ENCODE results near the gene NOS1AP.

Gene NOS1AP

GRCh38 chr1:162067466-162067865 is 2.0 kb upstream of the NOS1AP start:
- no peak for DNase-seq
- no peak for TF ChIP-seq CTCF (IDR thresholded peaks at IDR 0.05; ENCODE audit: low read depth, low read length)
- Histone ChIP-seq H3K36me3 (no peaks in the 10 kb centered on the region; the same call in 1 of the 2 replicates), H3K9me3 (ENCODE audit: severe bottlenecking) (no peaks in the 10 kb centered on the region), H3K4me3 (ENCODE audit: low read depth, low read length) (no peak overlapping the region), H3K27me3 (ENCODE audit: insufficient read depth, low read depth, severe bottlenecking) (no peaks in the 10 kb centered on the region), H3K27ac (no peak overlapping the region)

- H3K27me3 ChIP-seq (ENCODE audit: insufficient read depth, low read depth, severe bottlenecking) = no peaks in the 10 kb centered on the region
- no peak for TF ChIP-seq CTCF (IDR thresholded peaks at IDR 0.05; ENCODE audit: low read depth, low read length)
Measured at GRCh38 chr1:162068301-162068700, 1.2 kb upstream of the NOS1AP start.

GRCh38 chr1:162070094-162070748 is 730 bp downstream of the NOS1AP start:
- H3K27me3 ChIP-seq (ENCODE audit: insufficient read depth, low read depth, severe bottlenecking) = no peaks in the 10 kb centered on the region
- DNase-seq = peak; percentile 48
- H3K36me3 ChIP-seq = peaks cover 15% of the 10 kb centered on the region
- H3K9me3 ChIP-seq (ENCODE audit: severe bottlenecking) = no peaks in the 10 kb centered on the region
- peak overlapping the region; percentile 86 for H3K4me3 ChIP-seq (ENCODE audit: low read depth, low read length)
- peak overlapping the region; percentile 67; the same call in 1 of the 2 replicates for H3K27ac ChIP-seq
- no peak for TF ChIP-seq CTCF (IDR thresholded peaks at IDR 0.05; ENCODE audit: low read depth, low read length)

More at GRCh38 chr1:162068301-162068700, 1.2 kb upstream of the NOS1AP start:
- Histone ChIP-seq H3K27ac (no peak overlapping the region), H3K4me3 (ENCODE audit: low read depth, low read length) (no peak overlapping the region), H3K36me3 (no peaks in the 10 kb centered on the region; the same call in 1 of the 2 replicates), H3K9me3 (ENCODE audit: severe bottlenecking) (no peaks in the 10 kb centered on the region)
- no peak for DNase-seq

GRCh38 chr1:162070825-162071224 is 1.3 kb downstream of the NOS1AP start:
- peak; percentile 35 for DNase-seq
- peak overlapping the region; percentile 86 for H3K4me3 ChIP-seq (ENCODE audit: low read depth, low read length)
- peaks cover 17% of the 10 kb centered on the region for H3K36me3 ChIP-seq
- no peak for TF ChIP-seq CTCF (IDR thresholded peaks at IDR 0.05; ENCODE audit: low read depth, low read length)
- H3K27ac ChIP-seq = no peak overlapping the region
- no peaks in the 10 kb centered on the region for H3K27me3 ChIP-seq (ENCODE audit: insufficient read depth, low read depth, severe bottlenecking)
- no peaks in the 10 kb centered on the region for H3K9me3 ChIP-seq (ENCODE audit: severe bottlenecking)

GRCh38 chr1:162072740-162073139 is 3.2 kb downstream of the NOS1AP start:
- Histone ChIP-seq H3K36me3 (peaks cover 17% of the 10 kb centered on the region), H3K4me3 (ENCODE audit: low read depth, low read length) (no peak overlapping the region), H3K9me3 (ENCODE audit: severe bottlenecking) (no peaks in the 10 kb centered on the region), H3K27me3 (ENCODE audit: insufficient read depth, low read depth, severe bottlenecking) (no peaks in the 10 kb centered on the region), H3K27ac (no peak overlapping the region)
- no peak for DNase-seq
- no peak for TF ChIP-seq CTCF (IDR thresholded peaks at IDR 0.05; ENCODE audit: low read depth, low read length)
